Vagina (tissue), 2 donors: ENCODE data around the gene AMPD3. TPM values are rescaled to one million over a fixed set of nuclear protein-coding genes. Genes with fewer than 3 reads are reported as not detected.

Experiments used
- DNase-seq, 2 donors: peaks; one replicate each; pipeline ENCODE4 v3.0.0-alpha.2; 2017; ENCODE audit errors: extremely low spot score in 2 of 2
- H3K27ac ChIP-seq: fragments of 200-600 bp; sonication (generic); one replicate; pipeline ENCODE4 v1.5.1; 2019
- H3K27me3 ChIP-seq: fragments of 200-600 bp; sonication (generic); one replicate; pipeline ENCODE4 v1.5.1; 2019
- H3K36me3 ChIP-seq, 2 donors: fragments of 200-600 bp; sonication (generic); one replicate each; pipeline ENCODE4 v1.5.1; 2017 to 2019
- H3K4me1 ChIP-seq: fragments of 200-600 bp; sonication (generic); one replicate; pipeline ENCODE4 v1.5.1; 2019
- H3K4me3 ChIP-seq, 2 donors: fragments of 200-600 bp; sonication (generic); 1 replicate in 1 of 2; 2 replicates in 1 of 2; pipeline ENCODE4 v1.5.1; 2016 to 2019
- H3K9me3 ChIP-seq: fragments of 200-600 bp; sonication (generic); one replicate; pipeline ENCODE4 v1.5.1; 2019
- POLR2A ChIP-seq, 2 donors: fragments of 450-650 bp; IDR thresholded peaks; one replicate each; pipeline ENCODE4 v1.6.1; 2017; ENCODE audit warnings: antibody characterized with exemption in 2 of 2, mild to moderate bottlenecking in 2 of 2, moderate library complexity in 2 of 2
- POLR2AphosphoS5 ChIP-seq, 2 donors: sonication (generic); formaldehyde crosslinking; IDR thresholded peaks; one replicate each; pipeline ENCODE4 v1.9.0; 2017; ENCODE audit warnings: antibody characterized with exemption in 2 of 2, mild to moderate bottlenecking in 2 of 2, low read depth in 1 of 2; ENCODE audit not compliant: insufficient read depth in 1 of 2
- intact Hi-C: fragments of 100-400 bp; cut with DNase I; formaldehyde crosslinking; loops from one replicate; pipeline ENCODE4 v1.15.1; 2023
- total RNA-seq: library from RNA; depleted of rRNA; stranded (reverse); fragments of >200 nt; gene quantifications from one replicate; pipeline ENCODE4 v1.2.3, GENCODE V29; 2016
- TF ChIP-seq, protein P1 (sequence below), 3 experiments: fragments of 450-650 bp in 2 of 3; fragments of 200-600 bp in 1 of 3; sonication (generic) in 1 of 3; IDR thresholded peaks; one replicate each; pipeline ENCODE4 v1.5.1; 2017 to 2019; ENCODE audit warnings: antibody characterized with exemption in 3 of 3, mild to moderate bottlenecking in 2 of 3, moderate library complexity in 2 of 3

Gene AMPD3
- total RNA-seq, 1 donor from 2014 or later: 20.1 TPM

DNA sequence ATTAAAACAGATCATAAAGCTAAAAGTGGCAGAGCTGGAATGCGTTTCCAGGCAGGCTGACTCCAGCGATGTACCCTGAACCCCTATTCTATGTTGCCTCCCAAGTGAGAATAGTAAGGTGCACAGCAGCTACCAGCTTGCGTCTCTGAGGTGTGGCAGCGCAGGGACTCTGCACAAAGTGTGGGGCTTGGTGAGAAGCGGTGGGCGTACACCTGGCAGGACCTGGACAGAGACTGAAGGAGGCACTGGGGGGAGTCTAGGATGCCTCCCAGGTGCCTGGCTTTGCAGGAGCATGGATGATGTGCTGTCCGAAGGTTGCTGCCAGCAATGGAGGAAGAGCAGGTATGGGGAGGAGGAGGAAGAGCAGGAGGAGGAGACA is 42.9 kb downstream of the AMPD3 start:
- peaks cover 0 to 24% of the 10 kb centered on the region in 2 donors for H3K36me3 ChIP-seq
- TF ChIP-seq, protein P1, sequence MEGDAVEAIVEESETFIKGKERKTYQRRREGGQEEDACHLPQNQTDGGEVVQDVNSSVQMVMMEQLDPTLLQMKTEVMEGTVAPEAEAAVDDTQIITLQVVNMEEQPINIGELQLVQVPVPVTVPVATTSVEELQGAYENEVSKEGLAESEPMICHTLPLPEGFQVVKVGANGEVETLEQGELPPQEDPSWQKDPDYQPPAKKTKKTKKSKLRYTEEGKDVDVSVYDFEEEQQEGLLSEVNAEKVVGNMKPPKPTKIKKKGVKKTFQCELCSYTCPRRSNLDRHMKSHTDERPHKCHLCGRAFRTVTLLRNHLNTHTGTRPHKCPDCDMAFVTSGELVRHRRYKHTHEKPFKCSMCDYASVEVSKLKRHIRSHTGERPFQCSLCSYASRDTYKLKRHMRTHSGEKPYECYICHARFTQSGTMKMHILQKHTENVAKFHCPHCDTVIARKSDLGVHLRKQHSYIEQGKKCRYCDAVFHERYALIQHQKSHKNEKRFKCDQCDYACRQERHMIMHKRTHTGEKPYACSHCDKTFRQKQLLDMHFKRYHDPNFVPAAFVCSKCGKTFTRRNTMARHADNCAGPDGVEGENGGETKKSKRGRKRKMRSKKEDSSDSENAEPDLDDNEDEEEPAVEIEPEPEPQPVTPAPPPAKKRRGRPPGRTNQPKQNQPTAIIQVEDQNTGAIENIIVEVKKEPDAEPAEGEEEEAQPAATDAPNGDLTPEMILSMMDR (IDR thresholded peaks at IDR 0.05): no peak
- TF ChIP-seq POLR2A (IDR thresholded peaks at IDR 0.05) (no peak), POLR2AphosphoS5 (IDR thresholded peaks at IDR 0.05; ENCODE audit: insufficient read depth in 1 of 2, low read depth in 1 of 2) (no peak)

DNA sequence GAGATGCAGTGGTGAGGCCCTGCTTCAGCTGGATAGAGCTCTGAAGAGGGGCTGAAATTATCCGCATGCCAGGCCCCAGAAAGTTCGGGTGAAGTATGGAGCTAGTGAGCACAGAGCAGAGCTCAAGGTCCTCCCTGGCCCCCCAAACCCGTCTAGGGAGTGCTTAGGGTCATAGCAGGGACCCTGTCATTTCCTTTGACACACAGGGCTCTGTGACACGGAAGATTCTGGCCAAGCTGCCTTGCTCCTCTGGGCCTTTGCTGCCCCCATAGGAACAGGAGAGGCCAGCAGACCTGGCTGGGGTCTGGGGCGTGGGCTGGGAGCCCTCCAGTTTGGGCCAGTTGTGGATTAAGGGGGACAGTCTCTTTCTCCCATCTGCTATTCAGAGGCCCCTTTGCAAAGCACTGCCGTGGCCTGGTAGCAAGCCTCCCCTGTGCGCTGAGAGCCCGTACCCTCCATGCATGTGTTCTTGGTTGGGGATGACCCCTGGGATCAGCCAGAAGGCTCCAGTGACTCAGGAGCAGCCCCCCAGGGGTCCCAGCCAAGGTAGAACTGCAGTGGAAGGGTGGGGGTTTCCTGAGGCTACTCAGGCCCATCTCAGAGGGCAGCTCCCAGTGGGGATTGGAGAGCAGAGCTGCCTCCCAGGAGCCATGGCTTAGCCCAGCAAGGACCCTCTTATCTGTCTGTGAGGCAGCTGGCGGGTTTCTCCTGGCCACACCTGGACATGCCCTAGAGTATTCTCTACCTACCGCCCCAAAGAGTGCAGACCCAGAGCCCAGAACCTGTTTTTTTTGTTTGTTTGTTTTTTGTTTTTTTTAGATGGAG is 43.6 kb downstream of the AMPD3 start:
- H3K27ac ChIP-seq: no peak overlapping the region
- intact Hi-C loops: no loop called here
- no peak for DNase-seq
- no peaks in the 10 kb centered on the region for H3K9me3 ChIP-seq
- no peak overlapping the region for H3K4me3 ChIP-seq
- TF ChIP-seq, protein P1 (IDR thresholded peaks at IDR 0.05): no peak
- H3K4me1 ChIP-seq: no peaks in the 10 kb centered on the region
- no peaks in the 10 kb centered on the region for H3K27me3 ChIP-seq
- peaks cover 0 to 24% of the 10 kb centered on the region in 2 donors for H3K36me3 ChIP-seq

More for the DNA sequence above, 42.9 kb downstream of the AMPD3 start:
- intact Hi-C loops: no loop called here
- Histone ChIP-seq H3K4me1 (no peaks in the 10 kb centered on the region), H3K27ac (no peak overlapping the region), H3K27me3 (no peaks in the 10 kb centered on the region), H3K9me3 (no peaks in the 10 kb centered on the region), H3K4me3 (no peak overlapping the region)
- peak in 1 of 2 donors; percentile 92 for DNase-seq

GRCh38 chr11:10499452-10499851 is 44.4 kb downstream of the AMPD3 start:
- DNase-seq: peak in 1 of 2 donors; percentile 61

GRCh38 chr11:10499874-10500601 is 45.0 kb downstream of the AMPD3 start:
- Histone ChIP-seq H3K36me3 (peaks cover 0 to 23% of the 10 kb centered on the region in 2 donors), H3K4me1 (no peaks in the 10 kb centered on the region), H3K27ac (no peak overlapping the region), H3K4me3 (no peak overlapping the region), H3K27me3 (no peaks in the 10 kb centered on the region), H3K9me3 (no peaks in the 10 kb centered on the region)
- peak in 1 of 2 donors; percentile 79 for DNase-seq
- TF ChIP-seq POLR2A (IDR thresholded peaks at IDR 0.05) (no peak), POLR2AphosphoS5 (IDR thresholded peaks at IDR 0.05; ENCODE audit: insufficient read depth in 1 of 2, low read depth in 1 of 2) (no peak)
- TF ChIP-seq, protein P1 (IDR thresholded peaks at IDR 0.05): no peak
- intact Hi-C loops: no loop called here

More at GRCh38 chr11:10499452-10499851, 44.4 kb downstream of the AMPD3 start:
- intact Hi-C loops: no loop called here
- Histone ChIP-seq H3K9me3 (no peaks in the 10 kb centered on the region), H3K4me1 (no peaks in the 10 kb centered on the region), H3K4me3 (no peak overlapping the region), H3K27me3 (no peaks in the 10 kb centered on the region), H3K27ac (no peak overlapping the region), H3K36me3 (peaks cover 0 to 25% of the 10 kb centered on the region in 2 donors)
- TF ChIP-seq, protein P1 (IDR thresholded peaks at IDR 0.05): no peak
- TF ChIP-seq POLR2A (IDR thresholded peaks at IDR 0.05): no peak
- peak in 1 of 2 donors; percentile 59 for TF ChIP-seq POLR2AphosphoS5 (IDR thresholded peaks at IDR 0.05; ENCODE audit: insufficient read depth in 1 of 2, low read depth in 1 of 2)
